Measurements from ENCODE around the gene SPRR2E.
"Not testable (repeated sequence)": the region's sequence is repeated elsewhere in the genome, so short reads cannot be mapped to it uniquely, and the experiment has no call there.

SPRR2E gene

GRCh38 chr1:153070243-153070642 is 24.1 kb downstream of the SPRR2E start:
- in situ Hi-C loops (cut with MboI; ENCODE audit: low sequenced_read_pairs) = no loop called here

- in situ Hi-C loops (cut with MboI; ENCODE audit: low sequenced_read_pairs) = no loop called here
Observed at GRCh38 chr1:153058826-153059784, 35.2 kb downstream of the SPRR2E start.

GRCh38 chr1:153058154-153058553 is 36.2 kb downstream of the SPRR2E start:
- in situ Hi-C loops (cut with MboI; ENCODE audit: low sequenced_read_pairs) = no loop called here

- in situ Hi-C loops (cut with MboI; ENCODE audit: low sequenced_read_pairs) = no loop called here
Observed at GRCh38 chr1:153057375-153057774, 37.0 kb downstream of the SPRR2E start, which contains the start of gene SPRR2A. SPRR2A (minus strand) TSS chr1:153057512; CDS start chr1:153056735, 777 bp downstream.

GRCh38 chr1:153056111-153056510 is 38.2 kb downstream of the SPRR2E start:
- in situ Hi-C loops (cut with MboI; ENCODE audit: low sequenced_read_pairs) = not testable (repeated sequence)

GRCh38 chr1:153049211-153049610 is 45.1 kb downstream of the SPRR2E start:
- in situ Hi-C loops (cut with MboI; ENCODE audit: low sequenced_read_pairs) = no loop called here

Data from HL-60/S4 treated with phorbol 12-myristate 13-acetate at 8.2 ng/mL for 4 days and 3 days (cell line).